ENCODE results near the gene AGPAT3. TPM values are rescaled to one million over a fixed set of nuclear protein-coding genes. Genes with fewer than 3 reads are reported as not detected.

AGPAT3 gene
- total RNA-seq, 1 donor from 2014 or later, result 63.2 TPM

DNA sequence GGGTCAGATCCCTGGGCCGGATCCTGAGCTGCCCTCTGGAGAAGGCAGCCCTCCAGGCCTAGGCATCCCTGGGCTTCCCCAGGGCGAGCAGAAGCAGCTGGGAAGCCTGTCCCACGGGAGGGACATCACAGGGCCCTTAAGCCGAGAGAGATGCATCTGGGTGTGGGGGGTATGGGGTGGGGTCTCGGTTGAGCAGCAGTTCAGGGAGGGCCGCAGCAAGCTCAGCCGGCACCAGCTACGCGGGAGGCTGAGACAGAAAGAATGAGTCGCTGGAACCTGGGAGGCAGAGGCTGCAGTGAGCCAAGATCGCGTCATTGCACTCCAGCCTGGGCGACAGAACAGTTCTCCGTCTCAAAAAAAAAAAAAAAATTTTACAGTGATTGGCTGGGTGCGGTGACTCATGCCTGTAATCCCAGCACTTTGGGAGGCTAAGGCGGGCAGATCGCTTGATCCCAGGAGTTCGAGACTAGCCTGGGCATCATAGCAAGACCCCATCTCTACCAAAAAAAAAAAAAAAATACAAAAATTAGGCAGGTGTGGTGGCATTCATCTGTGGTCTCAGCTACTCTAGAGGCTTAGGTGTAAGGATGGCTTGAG, 37.9 kb upstream of the AGPAT3 start:
- Mint-ChIP-seq H3K4me1 (ENCODE audit: unreplicated experiment) (peaks cover 6% of the 10 kb centered on the region), H3K27me3 (ENCODE audit: unreplicated experiment) (no peaks in the 10 kb centered on the region), H3K9me3 (ENCODE audit: unreplicated experiment) (no peaks in the 10 kb centered on the region), H3K27ac (ENCODE audit: unreplicated experiment) (no peak overlapping the region), H3K36me3 (ENCODE audit: unreplicated experiment) (no peaks in the 10 kb centered on the region), H3K4me3 (ENCODE audit: unreplicated experiment) (no peak overlapping the region)
- TF ChIP-seq, protein P1, sequence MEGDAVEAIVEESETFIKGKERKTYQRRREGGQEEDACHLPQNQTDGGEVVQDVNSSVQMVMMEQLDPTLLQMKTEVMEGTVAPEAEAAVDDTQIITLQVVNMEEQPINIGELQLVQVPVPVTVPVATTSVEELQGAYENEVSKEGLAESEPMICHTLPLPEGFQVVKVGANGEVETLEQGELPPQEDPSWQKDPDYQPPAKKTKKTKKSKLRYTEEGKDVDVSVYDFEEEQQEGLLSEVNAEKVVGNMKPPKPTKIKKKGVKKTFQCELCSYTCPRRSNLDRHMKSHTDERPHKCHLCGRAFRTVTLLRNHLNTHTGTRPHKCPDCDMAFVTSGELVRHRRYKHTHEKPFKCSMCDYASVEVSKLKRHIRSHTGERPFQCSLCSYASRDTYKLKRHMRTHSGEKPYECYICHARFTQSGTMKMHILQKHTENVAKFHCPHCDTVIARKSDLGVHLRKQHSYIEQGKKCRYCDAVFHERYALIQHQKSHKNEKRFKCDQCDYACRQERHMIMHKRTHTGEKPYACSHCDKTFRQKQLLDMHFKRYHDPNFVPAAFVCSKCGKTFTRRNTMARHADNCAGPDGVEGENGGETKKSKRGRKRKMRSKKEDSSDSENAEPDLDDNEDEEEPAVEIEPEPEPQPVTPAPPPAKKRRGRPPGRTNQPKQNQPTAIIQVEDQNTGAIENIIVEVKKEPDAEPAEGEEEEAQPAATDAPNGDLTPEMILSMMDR (IDR thresholded peaks at IDR 0.05), result no peak
- no peak for DNase-seq (ENCODE audit: extremely low spot score, unreplicated experiment)

- no peaks in the 10 kb centered on the region for H3K9me3 Mint-ChIP-seq (ENCODE audit: unreplicated experiment)
- H3K27ac Mint-ChIP-seq (ENCODE audit: unreplicated experiment), result no peak overlapping the region
- DNase-seq (ENCODE audit: extremely low spot score, unreplicated experiment), result no peak
- H3K27me3 Mint-ChIP-seq (ENCODE audit: unreplicated experiment), result peaks cover 2% of the 10 kb centered on the region
- H3K4me1 Mint-ChIP-seq (ENCODE audit: unreplicated experiment), result peaks cover 6% of the 10 kb centered on the region
- TF ChIP-seq, protein P1 (IDR thresholded peaks at IDR 0.05), result no peak
- no peaks in the 10 kb centered on the region for H3K36me3 Mint-ChIP-seq (ENCODE audit: unreplicated experiment)
- H3K4me3 Mint-ChIP-seq (ENCODE audit: unreplicated experiment), result no peak overlapping the region
Measured at GRCh38 chr21:43829161-43829560, 35.9 kb upstream of the AGPAT3 start.

DNA sequence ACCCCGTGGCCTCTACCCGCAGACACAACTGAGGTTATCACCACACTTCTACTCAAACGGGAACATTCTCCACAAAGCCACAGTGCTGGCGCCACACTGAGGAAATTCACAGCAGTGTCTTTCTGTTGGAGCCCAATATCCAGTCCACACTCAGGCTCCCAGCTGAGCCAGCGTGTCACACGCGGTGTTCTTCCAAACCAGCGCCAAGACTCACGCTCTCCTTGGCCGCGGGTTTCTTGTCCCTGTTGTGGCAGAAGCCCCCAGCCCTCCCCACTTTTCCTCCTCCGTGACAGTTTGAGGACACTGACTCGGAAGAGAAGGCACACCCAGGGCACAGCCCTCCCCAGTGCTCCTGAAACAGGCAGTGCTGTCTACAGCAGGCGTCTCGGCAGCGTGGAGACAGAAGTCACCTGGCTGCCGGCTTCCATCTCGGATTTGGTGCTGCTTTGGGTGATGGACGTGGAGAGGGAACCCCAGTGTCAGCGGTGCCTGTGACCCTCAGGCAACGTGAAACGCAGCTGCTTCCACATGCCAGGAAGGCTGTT, 35.4 kb upstream of the AGPAT3 start:
- Mint-ChIP-seq H3K4me1 (ENCODE audit: unreplicated experiment) (peaks cover 3% of the 10 kb centered on the region), H3K36me3 (ENCODE audit: unreplicated experiment) (no peaks in the 10 kb centered on the region), H3K4me3 (ENCODE audit: unreplicated experiment) (no peak overlapping the region), H3K27ac (ENCODE audit: unreplicated experiment) (no peak overlapping the region), H3K27me3 (ENCODE audit: unreplicated experiment) (peaks cover 2% of the 10 kb centered on the region), H3K9me3 (ENCODE audit: unreplicated experiment) (no peaks in the 10 kb centered on the region)
- TF ChIP-seq, protein P1 (IDR thresholded peaks at IDR 0.05), result no peak
- no peak for DNase-seq (ENCODE audit: extremely low spot score, unreplicated experiment)

DNA sequence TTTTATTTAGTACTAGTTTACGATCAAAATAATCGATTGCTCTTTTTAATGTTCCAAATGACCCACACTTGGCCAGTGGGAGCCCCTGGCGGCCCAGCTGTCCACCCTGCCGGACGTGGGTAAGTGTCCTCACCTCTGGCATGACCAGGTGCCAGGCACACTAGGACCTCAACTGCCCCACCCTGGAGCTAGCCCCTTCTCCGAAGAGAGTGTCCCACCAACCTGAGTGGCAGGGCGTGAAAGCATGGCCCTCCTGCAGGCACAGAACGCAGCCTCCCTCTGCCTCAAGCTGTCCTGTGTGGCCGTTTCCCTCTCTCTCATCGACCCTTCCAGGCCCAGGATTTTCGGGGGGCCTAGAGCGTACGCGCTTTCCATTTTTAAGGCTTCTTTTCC, 32.9 kb upstream of the AGPAT3 start:
- no peaks in the 10 kb centered on the region for H3K36me3 Mint-ChIP-seq (ENCODE audit: unreplicated experiment)
- H3K27ac Mint-ChIP-seq (ENCODE audit: unreplicated experiment), result no peak overlapping the region
- no peak for DNase-seq (ENCODE audit: extremely low spot score, unreplicated experiment)

GRCh38 chr21:43832648-43833047, 32.4 kb upstream of the AGPAT3 start:
- H3K4me3 Mint-ChIP-seq (ENCODE audit: unreplicated experiment), result no peak overlapping the region
- TF ChIP-seq, protein P1 (IDR thresholded peaks at IDR 0.05), result no peak
- H3K27ac Mint-ChIP-seq (ENCODE audit: unreplicated experiment), result no peak overlapping the region
- H3K36me3 Mint-ChIP-seq (ENCODE audit: unreplicated experiment), result no peaks in the 10 kb centered on the region
- H3K9me3 Mint-ChIP-seq (ENCODE audit: unreplicated experiment), result no peaks in the 10 kb centered on the region
- H3K27me3 Mint-ChIP-seq (ENCODE audit: unreplicated experiment), result peaks cover 8% of the 10 kb centered on the region
- H3K4me1 Mint-ChIP-seq (ENCODE audit: unreplicated experiment), result no peaks in the 10 kb centered on the region
- DNase-seq (ENCODE audit: extremely low spot score, unreplicated experiment), result no peak

More for the DNA sequence above, 32.9 kb upstream of the AGPAT3 start:
- H3K4me3 Mint-ChIP-seq (ENCODE audit: unreplicated experiment), result no peak overlapping the region
- peaks cover 3% of the 10 kb centered on the region for H3K27me3 Mint-ChIP-seq (ENCODE audit: unreplicated experiment)
- TF ChIP-seq, protein P1 (IDR thresholded peaks at IDR 0.05), result no peak
- no peaks in the 10 kb centered on the region for H3K9me3 Mint-ChIP-seq (ENCODE audit: unreplicated experiment)
- no peaks in the 10 kb centered on the region for H3K4me1 Mint-ChIP-seq (ENCODE audit: unreplicated experiment)

Measured in osteocyte (in vitro differentiated cells).